Measurements from ENCODE around the gene RCN1.

RCN1 gene

GRCh38 chr11:32068134-32068870, 22.6 kb upstream of the RCN1 start:
- no peak for TF ChIP-seq CTCF (IDR thresholded peaks at IDR 0.05; ENCODE audit: low read depth, low read length)
- H3K4me3 ChIP-seq (ENCODE audit: low read depth, low read length): no peak overlapping the region

- TF ChIP-seq CTCF (IDR thresholded peaks at IDR 0.05; ENCODE audit: low read depth, low read length): no peak
- no peak overlapping the region for H3K4me3 ChIP-seq (ENCODE audit: low read depth, low read length)
These were observed 21.4 kb upstream of the RCN1 start for GRCh38 chr11:32069361-32070058.

- no peak for TF ChIP-seq CTCF (IDR thresholded peaks at IDR 0.05; ENCODE audit: low read depth, low read length)
These were observed 20.2 kb upstream of the RCN1 start for GRCh38 chr11:32070692-32071091.

GRCh38 chr11:32071811-32072210, 19.1 kb upstream of the RCN1 start:
- no peak overlapping the region for H3K4me3 ChIP-seq (ENCODE audit: low read depth, low read length)

More at GRCh38 chr11:32070692-32071091, 20.2 kb upstream of the RCN1 start:
- no peak overlapping the region for H3K4me3 ChIP-seq (ENCODE audit: low read depth, low read length)

GRCh38 chr11:32072872-32073643, 17.8 kb upstream of the RCN1 start:
- no peak for TF ChIP-seq CTCF (IDR thresholded peaks at IDR 0.05; ENCODE audit: low read depth, low read length)
- H3K4me3 ChIP-seq (ENCODE audit: low read depth, low read length): no peak overlapping the region

More at GRCh38 chr11:32071811-32072210, 19.1 kb upstream of the RCN1 start:
- TF ChIP-seq CTCF (IDR thresholded peaks at IDR 0.05; ENCODE audit: low read depth, low read length): peak; percentile 53

GRCh38 chr11:32073644-32074026, 17.2 kb upstream of the RCN1 start:
- TF ChIP-seq CTCF (IDR thresholded peaks at IDR 0.05; ENCODE audit: low read depth, low read length): no peak
- H3K4me3 ChIP-seq (ENCODE audit: low read depth, low read length): no peak overlapping the region
